Measurements from ENCODE around the gene RTL1.
A peak's percentile ranks its signal among the peaks of the same experiment; 100 is the strongest.

The RTL1 gene

DNA sequence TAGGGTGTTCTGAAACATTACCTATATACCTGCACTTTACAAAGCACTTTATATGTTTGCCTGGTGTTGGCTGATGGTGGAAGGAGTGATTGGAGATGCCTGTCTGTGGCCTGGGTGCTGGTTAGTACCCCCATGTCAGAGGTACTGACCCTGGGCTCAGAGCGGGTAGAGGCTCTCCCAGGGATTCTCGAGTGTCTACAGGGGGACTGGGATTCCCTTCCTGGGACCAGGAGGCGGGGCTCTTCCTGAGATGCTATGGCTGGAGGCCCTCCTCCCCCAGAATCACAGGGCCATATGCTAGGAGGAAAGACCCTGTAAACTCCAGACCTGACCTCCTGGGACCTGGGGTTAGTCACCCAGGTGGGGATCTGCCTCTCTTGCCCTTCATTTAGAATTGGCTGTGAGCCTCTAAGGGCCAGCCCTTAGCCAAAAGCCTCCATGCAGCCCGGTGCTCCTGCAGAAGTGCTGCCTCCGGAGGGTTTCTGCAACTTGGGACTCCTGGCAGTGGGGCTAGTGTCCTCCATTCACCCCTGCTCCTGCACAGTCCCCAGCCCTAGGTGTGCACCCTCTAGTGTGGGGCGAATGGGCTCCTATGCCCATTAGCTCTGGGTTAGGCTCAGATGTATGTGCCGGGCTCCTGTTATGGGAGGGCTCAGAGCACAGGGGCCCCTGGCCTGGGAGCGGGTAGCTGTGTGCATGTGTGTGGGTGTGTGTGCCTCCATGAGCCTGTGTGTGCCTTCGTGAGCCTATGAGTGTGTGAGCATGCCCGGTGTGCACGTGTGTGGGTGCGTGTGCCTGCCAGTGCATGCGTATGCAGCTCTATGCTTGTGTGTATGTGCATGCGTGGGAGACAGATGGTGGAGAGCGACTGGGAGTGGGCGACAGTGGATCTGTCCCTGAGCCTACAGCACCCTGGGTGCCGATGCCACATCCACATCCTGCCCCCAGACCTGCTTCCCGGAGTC is 36.6 kb downstream of the RTL1 start:
- DNase-seq (ENCODE audit: low spot score): no peak

DNA sequence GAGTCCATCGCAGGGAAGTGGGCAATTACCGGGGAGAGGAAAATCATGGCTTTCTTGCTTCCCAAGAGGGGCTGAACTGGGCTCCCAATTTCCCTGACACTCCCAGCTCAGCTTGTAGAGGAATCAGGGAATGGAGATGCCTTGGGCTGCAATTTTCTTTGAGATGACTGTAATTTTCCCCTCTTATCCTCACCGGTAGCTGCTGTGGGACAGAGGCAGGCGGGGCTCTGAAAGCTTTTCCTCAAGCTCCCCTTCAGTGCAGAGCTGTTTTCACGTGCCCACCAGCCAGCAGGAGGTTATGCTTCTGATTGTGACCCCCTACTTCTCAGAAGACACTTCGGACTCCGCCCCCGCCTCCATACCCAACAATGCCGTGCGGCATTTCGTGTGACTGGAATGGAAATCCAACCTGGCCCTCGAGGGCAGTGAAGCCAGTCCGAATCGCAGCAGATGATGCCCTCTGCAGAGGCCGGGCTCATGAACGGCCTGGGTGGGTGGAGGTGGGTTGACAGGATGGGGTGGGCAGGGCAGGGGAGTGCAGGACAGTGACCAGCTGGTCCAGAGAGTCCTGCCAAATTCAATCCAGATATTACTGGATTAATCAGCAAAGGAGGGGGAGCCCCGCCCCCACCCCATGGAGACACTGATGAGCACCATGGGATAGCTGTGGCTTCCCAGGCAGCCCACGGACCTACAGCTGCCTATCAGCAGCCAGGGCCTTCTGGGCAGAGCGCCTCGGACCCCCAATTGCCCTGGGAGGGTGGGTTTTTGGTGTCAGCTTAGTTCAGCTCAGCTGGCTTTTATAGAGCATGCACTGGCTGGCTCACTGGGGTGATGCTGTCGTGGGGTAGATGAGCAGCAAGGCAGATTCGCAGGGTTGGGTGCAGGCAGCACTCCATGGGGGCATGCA is 37.6 kb downstream of the RTL1 start:
- DNase-seq (ENCODE audit: low spot score): no peak

DNA sequence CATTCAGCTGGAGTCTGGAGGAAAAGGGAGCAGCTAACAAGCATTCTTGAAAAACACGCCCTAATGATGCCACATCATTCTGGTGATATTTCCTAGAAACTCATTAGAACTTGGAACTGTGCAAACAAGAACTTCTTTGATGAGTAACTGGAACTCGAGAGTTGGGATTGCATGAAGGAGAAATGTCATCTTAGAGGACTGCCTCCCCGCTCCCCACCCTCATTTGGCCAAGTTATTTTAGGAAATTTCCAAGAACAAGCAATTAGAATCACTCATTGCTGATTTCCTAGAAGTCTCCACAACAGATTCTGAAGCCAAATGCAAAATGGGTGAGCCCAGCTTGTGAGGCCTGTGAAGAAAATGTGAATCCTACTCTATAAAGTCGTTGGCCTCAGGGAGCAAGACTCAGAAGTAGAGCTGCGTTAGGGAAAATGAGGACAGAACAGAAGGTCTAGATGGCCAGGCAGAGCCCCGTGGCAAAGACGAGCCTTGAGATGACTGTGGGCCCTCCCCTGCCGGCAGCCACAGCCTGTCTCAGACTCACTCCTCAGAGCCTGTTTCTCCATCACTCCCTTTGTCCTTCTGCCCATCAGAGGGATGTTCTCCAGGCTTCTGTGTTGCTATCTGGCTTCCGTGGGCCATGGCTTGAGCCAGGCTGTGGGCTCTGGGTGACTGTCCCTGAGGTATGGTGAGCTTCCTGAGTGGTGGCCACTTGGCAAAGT is 38.4 kb downstream of the RTL1 start:
- peak; percentile 44 for DNase-seq (ENCODE audit: low spot score)

DNA sequence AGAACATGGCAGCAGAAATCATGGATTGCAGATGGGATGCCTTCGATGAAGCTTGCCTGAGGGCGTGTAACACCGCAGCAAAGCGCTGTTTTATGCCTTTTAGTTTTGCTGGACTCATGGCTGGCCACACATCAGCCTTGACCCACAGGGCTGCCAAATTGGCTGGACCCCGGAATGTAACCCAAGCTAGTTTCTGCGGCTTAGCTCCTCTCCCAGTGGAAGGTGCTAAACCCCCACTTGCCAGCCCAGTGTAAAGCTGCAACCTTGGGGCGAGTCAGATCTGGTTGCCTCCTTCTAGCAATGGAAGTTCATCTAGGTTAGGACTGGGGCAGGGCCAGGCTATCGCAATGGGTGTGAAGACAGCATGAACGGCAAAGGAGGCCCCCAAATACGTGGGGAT is 39.3 kb downstream of the RTL1 start:
- DNase-seq (ENCODE audit: low spot score): no peak

DNA sequence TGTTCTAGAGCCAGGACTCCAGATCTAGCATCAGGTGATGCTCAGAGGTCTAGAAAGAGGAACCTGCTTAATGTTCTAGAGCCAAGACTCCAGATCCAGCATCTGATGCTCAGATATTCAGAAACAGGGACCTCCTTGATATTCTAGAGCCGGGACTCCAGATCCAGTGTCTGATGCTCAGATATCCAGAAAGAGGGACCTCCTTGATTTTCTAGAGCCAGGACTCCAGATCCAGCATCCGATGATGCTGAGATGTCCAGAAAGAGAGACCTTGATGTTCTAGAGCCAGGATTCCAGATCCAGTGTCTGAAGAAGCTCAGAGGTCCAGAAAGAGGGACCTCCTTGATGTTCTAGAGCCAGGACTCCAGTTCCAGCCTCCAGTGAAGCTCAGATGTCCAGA is 40.7 kb downstream of the RTL1 start:
- no peak for DNase-seq (ENCODE audit: low spot score)

DNA sequence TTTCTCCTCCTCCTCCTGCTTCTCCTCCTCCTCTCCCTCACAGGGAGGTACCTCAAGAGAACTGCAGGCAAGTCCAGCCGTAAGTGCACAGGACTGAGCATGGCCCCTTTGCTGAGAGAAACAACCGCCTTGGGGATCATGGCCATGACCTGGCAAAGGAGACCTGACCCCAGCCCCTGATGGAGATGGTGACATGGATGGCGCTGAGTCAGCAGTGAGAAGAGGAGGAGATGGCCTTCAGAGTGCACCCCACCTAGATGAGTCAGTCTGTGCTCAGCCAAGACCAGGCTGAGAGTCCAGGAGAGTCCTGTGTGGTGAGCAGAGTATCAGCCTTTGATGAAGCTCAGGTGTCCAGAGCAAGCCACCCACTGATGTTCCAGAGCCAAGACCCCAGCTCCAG is 41.2 kb downstream of the RTL1 start:
- peak; percentile 17 for DNase-seq (ENCODE audit: low spot score)

DNA sequence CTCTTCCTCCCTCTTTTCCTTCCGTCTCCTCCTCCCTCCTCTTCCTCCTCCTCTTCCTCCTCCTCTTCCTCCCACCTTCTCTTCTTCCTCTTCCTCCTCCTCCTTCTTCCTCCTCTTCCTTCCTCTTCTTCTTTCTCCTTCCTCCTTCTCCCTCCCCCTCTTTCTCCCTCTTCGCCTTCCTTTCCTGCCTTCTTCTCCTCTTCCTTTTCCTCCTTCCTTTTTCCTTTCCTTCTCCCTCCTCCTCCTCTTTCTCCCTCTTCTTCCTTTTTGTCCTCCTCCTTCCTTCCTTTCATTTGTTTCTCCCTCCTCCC is 41.6 kb downstream of the RTL1 start:
- DNase-seq (ENCODE audit: low spot score): no peak

DNA sequence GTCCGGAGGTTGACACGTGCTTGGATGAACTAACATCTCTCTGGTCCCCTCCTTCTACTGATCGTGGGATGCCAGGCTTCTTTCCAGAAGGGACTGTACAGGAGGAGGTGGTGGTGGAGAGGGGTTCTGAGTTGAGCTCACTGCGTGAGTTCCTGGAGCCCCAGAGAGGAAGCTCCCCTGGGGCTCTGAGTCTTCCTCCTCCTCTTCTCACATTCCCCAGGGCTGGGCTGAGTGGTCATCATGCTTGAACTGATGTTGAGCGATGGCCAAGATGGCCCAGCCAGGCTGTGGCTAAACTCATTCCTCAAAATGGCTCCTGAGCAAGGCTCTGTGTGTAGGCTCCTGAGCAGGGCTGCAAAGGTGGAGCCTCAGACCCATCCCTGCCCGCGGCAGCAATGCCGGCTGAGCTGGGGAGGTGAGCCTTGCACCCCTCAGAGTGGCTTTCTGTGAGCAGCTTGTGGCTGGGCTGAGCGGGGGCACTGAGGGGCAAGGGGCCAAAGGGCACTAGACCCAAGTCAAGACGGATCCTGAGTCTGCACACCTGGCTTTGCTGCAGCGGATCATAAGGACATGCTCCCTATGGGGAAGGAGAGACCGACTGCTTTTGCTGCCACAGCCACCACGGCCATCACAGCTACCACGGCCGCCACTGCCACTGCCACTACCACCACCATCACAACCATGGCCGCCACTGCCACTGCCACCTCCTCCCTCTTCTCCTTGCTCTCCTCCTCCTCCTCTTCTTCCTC is 42.2 kb downstream of the RTL1 start:
- no peak for DNase-seq (ENCODE audit: low spot score)

DNA sequence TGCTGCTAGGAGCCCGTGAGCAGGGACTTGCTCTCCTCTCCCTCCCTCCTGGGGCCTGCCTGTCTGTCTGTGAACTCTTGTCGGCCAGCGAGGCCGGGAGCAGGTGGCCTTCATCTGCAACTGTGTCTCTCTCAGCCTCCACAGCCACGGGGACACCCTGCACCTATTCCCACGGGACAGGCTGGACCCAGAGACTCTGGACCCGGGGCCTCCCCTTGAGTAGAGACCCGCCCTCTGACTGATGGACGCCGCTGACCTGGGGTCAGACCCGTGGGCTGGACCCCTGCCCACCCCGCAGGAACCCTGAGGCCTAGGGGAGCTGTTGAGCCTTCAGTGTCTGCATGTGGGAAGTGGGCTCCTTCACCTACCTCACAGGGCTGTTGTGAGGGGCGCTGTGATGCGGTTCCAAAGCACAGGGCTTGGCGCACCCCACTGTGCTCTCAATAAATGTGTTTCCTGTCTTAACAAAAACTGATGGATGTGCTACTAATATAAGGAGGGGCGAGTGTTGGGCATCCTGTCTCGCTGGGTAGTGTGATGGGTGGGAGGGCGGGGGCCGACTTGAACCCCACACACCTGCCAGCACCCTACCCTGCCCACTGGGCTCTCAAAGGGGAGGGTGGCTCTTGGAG is 42.9 kb downstream of the RTL1 start:
- no peak for DNase-seq (ENCODE audit: low spot score)

DNA sequence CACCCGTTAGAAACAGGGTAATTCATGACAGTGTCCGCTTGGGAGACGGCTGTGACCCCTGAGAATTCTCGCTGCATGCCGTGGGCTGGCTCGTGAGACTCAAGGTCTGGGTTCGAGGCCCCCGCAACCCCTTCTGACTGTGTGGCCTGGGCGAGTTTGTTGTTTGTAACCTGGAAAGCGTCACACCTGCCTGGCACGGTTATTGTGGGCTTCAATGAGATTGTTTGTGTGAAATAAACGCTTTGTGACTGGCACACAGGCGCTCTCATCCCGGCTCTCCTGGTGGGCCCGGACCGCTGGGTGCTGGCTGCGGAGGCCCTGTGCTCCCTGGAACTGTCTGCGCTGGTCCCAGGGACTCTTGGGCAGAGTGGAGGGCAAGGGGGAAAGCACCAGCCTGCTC is 43.7 kb downstream of the RTL1 start:
- no peak for DNase-seq (ENCODE audit: low spot score)

DNA sequence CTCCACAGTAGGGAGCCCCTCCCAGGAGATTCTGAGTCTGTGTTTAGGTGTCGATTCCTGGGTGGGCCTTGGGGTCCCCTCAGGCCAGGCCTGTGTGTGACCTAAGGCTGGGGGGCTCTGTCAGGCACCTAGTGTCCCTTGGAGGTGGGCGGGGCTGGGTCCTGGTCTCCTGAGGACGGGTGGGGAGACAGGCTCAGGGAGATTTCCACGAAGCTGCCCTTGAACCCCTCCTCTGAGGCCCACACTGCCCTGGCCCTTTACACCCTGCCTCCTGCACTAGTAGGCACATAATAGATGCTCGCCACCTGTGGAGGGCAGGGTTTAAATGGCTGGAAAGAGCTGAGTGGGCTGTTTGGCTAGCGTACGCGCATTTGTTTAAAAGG is 44.7 kb downstream of the RTL1 start:
- DNase-seq (ENCODE audit: low spot score): no peak

DNA sequence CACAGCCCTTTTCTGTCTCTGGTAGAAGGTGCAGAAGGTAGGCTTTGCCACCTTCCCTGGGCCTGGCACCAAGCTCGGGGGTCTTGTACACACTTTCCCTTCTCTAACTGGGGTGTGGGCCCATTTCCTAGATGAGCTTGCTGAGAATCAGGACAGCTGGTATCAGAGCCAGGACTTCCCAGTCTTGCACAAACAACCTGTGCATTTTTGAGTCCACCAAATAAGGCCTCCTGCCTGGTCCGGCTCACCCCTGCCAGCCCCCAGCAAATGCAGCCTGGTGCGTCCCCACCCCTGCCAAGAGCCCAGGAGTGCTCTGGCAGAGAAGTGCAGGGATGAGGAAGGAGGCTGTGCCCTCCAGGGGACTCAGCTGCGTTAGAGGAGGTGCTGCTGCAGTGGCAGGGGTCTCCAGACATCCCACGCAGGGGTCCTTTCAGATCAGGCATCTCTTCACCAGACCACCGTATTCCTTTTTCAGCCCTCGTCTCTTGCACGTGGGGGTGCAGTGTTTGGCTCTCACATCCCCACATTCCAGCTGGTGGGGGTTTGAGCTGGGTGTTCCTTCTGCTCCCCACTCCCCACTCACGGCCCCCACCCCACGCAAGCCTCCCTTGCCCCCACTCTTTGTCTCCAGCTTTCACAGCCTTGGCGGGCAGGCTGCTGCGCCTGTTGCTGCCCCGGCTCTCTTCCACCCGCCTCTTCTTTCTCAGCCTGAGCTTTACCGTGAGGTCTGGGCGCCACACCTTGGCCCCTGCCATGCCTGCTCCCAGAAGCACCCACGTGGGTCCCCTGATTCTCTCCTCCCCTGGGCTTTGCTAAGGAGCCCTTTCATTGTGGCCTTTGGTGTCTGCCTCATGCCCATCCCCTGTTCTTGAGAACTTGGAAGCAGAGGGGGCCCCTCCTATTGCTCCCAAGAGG is 45.3 kb downstream of the RTL1 start:
- no peak for DNase-seq (ENCODE audit: low spot score)

DNA sequence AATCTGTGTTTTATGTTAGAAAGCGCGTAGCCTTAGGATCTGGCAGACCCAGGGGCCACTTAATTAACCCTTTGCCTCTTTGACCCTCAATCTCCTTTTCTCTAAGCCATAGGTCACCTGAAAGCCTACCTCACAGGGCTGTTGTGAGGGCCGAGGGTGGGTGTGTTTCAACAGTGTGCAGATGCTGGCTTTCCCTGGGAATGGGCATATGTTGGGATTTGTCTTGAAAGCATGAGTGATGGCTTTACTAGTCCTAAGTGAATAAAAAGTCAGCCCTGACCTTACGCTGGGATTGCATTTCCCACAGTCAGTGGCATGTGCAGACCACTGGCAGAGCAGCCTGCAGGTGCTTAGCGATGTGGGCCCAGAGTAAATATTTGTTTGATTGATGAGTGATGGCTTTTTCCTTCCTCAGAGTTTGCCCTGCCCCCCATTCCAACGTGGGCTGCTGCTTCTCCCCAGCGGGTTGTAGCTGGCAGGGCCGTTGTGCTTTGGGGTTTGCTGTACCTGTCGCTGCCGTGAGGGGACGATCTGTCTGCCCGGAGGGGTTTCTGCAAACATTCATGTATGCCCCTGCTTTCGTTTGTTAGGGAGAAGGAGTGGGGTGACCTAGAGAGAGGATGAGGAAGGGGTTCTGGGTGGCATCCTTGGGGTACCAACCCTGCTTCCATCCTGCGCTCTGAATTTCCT is 46.1 kb downstream of the RTL1 start:
- no peak for DNase-seq (ENCODE audit: low spot score)

DNA sequence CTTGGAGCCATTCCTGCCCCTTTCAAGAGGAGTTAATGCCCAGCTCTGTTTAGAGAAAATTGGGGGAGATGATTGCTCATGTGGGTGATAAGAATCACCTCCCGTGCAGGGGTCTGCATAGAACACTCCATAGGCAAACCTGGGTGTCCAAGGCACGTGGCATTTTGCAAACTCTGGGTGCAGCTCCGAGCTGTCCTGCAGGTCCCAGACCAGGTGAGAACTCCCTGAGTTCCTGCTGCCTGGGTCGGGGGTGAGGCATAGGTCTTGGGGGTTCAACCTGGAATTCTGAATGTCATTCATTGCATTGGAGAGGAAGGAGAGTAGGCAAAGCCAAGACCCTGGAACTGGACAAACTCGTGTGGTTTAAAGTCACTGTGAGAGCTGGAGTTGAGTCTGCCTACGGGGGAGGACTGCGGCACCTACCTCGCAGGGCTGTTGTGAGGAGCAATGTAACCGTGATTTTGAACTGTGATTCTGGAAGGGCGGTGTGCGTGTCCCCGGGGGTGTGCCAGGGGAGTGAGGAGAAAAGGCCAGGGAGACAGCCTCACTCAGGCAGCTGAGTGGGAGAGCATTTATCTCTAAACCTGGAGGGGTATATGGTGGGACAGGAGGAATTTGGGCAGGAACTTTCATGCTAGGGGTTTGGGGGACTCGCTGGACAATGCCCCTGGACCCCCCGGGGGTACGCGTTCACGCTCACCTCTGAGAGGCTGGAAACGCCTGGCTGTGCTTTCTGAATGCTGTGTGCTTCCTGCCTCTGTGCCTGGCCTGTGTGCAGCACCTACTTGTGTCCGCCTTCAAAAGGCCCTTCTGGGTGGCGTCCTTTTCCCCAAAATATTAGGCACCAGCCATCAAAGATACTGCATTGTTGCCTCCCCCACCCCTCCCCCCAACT is 47.2 kb downstream of the RTL1 start:
- no peak for DNase-seq (ENCODE audit: low spot score)

DNA sequence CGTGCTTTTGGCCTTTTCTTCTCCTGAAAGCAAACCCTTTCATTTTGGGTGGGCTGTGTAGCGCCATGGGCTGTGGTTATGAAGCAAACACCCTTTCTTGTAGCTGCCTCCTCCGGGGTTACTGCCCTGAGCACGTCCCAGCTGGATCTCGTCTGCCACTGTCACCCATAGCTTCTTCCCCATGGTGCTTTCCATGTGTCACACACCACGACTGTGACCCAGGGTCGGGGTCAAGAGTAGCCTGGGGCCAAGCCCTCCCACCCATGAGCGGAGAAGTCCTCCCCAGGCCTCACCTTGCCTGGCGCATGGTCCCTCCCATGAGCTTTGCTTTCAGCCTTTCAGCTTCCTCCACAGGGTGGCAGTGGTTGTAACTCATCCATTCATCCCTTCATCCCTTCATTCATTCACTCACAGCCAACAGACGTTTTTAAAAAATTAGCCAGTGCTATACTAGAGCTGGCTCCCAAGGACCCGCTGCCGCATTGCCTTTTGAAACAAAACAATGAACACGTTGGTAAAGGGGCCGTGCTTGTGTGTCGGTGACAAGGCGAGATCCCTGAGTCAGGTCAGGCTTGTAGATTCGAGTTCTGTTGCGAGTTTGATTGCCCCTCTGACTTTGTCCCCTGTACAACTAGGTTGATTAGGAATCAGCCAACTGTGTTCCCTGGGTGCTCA is 48.1 kb downstream of the RTL1 start:
- DNase-seq (ENCODE audit: low spot score): no peak

DNA sequence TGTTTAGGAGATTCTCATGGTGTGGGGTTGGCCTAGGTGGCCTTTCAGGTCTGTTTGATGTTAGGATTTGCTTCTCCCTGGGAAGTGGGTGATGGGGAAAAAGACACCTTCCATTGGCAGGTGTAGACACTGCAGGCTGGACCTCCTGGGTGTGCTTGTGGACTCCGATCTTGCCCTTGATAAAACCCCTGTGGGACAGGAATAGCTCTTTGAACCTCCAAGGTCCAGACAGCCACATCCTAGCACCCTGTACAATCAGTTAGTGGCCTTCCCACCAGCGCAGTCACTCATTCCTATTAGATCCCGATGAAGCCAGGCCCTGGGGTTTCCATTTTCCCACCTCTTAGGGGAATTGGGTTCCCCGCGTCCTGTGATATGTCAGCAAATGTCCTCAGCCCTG is 49.1 kb downstream of the RTL1 start:
- no peak for DNase-seq (ENCODE audit: low spot score)

DNA sequence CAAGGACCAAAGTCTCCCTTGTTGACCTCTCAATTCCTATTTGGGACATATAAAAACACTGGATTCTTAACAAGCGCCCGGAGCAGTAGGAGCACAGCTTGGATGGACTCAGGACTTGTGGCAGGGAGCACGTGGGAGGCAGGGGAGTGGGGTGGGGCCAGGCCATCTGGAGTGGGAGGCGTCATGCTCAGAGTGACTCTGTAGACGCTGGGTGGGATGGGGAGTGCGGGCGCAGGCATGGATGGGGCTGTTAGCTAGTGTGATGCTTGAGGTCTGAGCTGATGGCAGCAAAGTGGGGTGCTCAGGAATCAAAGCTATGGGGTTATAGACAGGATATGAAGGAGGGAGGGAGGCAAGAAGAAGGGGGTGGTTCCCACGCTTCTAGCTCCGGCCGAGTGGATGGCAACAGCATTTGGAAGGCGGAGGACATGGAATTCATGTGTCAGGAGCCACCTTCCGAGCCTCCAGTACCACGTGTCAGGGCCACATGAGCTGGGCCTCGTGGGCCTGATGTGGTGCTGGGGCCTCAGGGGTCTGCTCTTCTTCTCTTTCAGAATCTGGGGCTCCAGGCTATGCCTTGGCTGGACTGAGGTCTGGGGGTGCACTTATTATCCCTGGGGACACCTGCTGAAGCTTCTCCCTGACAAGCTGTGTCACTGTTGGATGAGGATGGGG is 51.4 kb downstream of the RTL1 start:
- DNase-seq (ENCODE audit: low spot score): no peak

DNA sequence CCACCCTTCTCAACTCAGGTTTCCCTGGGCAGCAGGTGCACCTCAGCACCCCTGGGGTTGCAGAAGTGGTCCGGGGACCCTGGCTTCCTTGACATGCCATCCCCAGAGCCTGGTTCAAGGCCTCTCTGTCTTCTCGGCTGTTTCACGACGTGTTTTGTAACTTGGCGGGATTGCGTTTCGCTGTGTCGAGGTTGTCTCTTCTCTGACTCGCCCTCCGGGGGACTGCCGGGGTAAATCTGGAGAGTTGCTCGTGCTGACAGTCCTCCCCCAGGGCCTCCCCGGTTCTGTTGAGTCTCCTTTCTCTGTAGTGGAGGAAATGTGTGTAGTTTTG is 52.0 kb downstream of the RTL1 start:
- no peak for DNase-seq (ENCODE audit: low spot score)
